K562 (cell line): ENCODE data around the gene ZNF284. TPM values are rescaled to one million over a fixed set of nuclear protein-coding genes. Genes with fewer than 3 reads are reported as not detected.
A peak's percentile ranks its signal among the peaks of the same experiment; 100 is the strongest.

Experiments used
- ATF4 ChIP-seq: fragments of 450-650 bp; formaldehyde crosslinking; IDR thresholded peaks from 2 replicates; pipeline ENCODE4 v1.4.0; 2022; ENCODE audit warnings: mild to moderate bottlenecking, moderate library complexity
- ERF ChIP-seq: fragments of 450-650 bp; formaldehyde crosslinking; IDR thresholded peaks from 2 replicates; pipeline ENCODE4 v1.4.0; 2020; ENCODE audit warnings: mild to moderate bottlenecking, mixed read lengths
- GABPB2 ChIP-seq: fragments of 250-450 bp; sonication (Bioruptor Pico); conservative IDR thresholded peaks from 2 replicates; pipeline ENCODE4 v1.5.1; 2021; ENCODE audit warnings: mild to moderate bottlenecking
- GTF2F1 ChIP-seq: IDR thresholded peaks from 2 replicates; pipeline ENCODE4 v1.6.1; 2011; ENCODE audit warnings: low read depth, low read length, improper control_type of control experiment
- HINFP ChIP-seq: fragments of 450-650 bp; conservative IDR thresholded peaks from 2 replicates; pipeline ENCODE4 v1.6.1; 2016; ENCODE audit warnings: missing genetic modification characterization, low read depth, mild to moderate bottlenecking, control low read depth, missing compliant biosample characterization
- MTA3 ChIP-seq: fragments of 450-650 bp; formaldehyde crosslinking; IDR thresholded peaks from 2 replicates; pipeline ENCODE4 v1.6.1; 2017; ENCODE audit warnings: mild to moderate bottlenecking, borderline replicate concordance
- MYC ChIP-seq, 2 experiments: fragments of 250-450 bp in 1 of 2; sonication (Bioruptor Pico) in 1 of 2; IDR thresholded peaks; 2 replicates each; pipeline versions ENCODE4 v1.5.1 to v1.6.1; 2012 to 2021; ENCODE audit warnings: low read depth in 2 of 2, borderline replicate concordance in 1 of 2, improper control_type of control experiment in 1 of 2, low read length in 1 of 2, mild to moderate bottlenecking in 1 of 2, moderate library complexity in 1 of 2
- NFXL1 ChIP-seq: fragments of 450-650 bp; formaldehyde crosslinking; IDR thresholded peaks from 2 replicates; pipeline ENCODE4 v1.4.0; 2021; ENCODE audit warnings: mild to moderate bottlenecking
- PPARD ChIP-seq: fragments of 250-450 bp; sonication (Bioruptor Pico); IDR thresholded peaks from 2 replicates; pipeline ENCODE4 v1.8.0; 2022; ENCODE audit warnings: inconsistent platforms, mild to moderate bottlenecking, moderate library complexity
- RBM15 ChIP-seq: fragments of 200-400 bp; formaldehyde crosslinking; IDR thresholded peaks from 2 replicates; pipeline ENCODE4 v1.6.1; 2018; ENCODE audit warnings: mild to moderate bottlenecking, low read length, moderate library complexity; ENCODE audit not compliant: insufficient read depth
- SMAD1 ChIP-seq: fragments of 150-350 bp; IDR thresholded peaks from 2 replicates; pipeline ENCODE4 v1.6.1; 2014; ENCODE audit warnings: low read length, low read depth; ENCODE audit not compliant: partially characterized antibody
- SPI1 ChIP-seq: IDR thresholded peaks from 2 replicates; pipeline ENCODE4 v1.6.1; 2011; ENCODE audit warnings: low read depth, low read length, control low read depth, borderline replicate concordance
- STAG1 ChIP-seq: sonication (generic); formaldehyde crosslinking; IDR thresholded peaks from 2 replicates; pipeline ENCODE4 v1.5.0; 2020; ENCODE audit warnings: missing genetic modification reagents, borderline replicate concordance
- TEAD1 ChIP-seq, 2 experiments: fragments of 450-650 bp in 1 of 2; sonication (generic) in 1 of 2; formaldehyde crosslinking; IDR thresholded peaks; 2 replicates each; pipeline versions ENCODE4 v1.4.0 to v1.8.0; 2020 to 2022; ENCODE audit warnings: mild to moderate bottlenecking in 2 of 2, missing genetic modification reagents in 1 of 2
- ZBTB12 ChIP-seq: fragments of 250-450 bp; sonication (Bioruptor Pico); IDR thresholded peaks from 2 replicates; pipeline ENCODE4 v1.4.0; 2020
- ZBTB5 ChIP-seq: fragments of 450-650 bp; IDR thresholded peaks from 2 replicates; pipeline ENCODE4 v1.6.1; 2017; ENCODE audit warnings: antibody characterized with exemption
- ZFX ChIP-seq: sonication (generic); formaldehyde crosslinking; IDR thresholded peaks from 2 replicates; pipeline ENCODE4 v1.8.0; 2022; ENCODE audit warnings: mild to moderate bottlenecking, missing genetic modification reagents, moderate library complexity
- ZNF3 ChIP-seq: fragments of 250-450 bp; sonication (Bioruptor Pico); IDR thresholded peaks from 2 replicates; pipeline ENCODE4 v1.5.0; 2021; ENCODE audit warnings: mild to moderate bottlenecking, moderate library complexity
- ZNF316 ChIP-seq: fragments of 450-650 bp; IDR thresholded peaks from 2 replicates; pipeline ENCODE4 v1.6.1; 2016
- polyA plus RNA-seq, 8 experiments: library from polyadenylated mRNA; depleted of rRNA in 4 of 8; stranded (reverse) in 5 of 8; unstranded in 3 of 8; fragments of >200 nt; fragmentation: Nextera tagmentation in 2 of 8; fragmentation: Illumina TruSeq in 1 of 8; extraction: Ambion mirVana in 2 of 8; extraction: Trizol in 1 of 8; gene quantifications; 2 replicates each; pipeline versions ENCODE4 v1.2.1 to v1.2.3, GENCODE V29; 2011 to 2014; ENCODE audit warnings: inconsistent platforms in 1 of 8, missing spikeins in 1 of 8
- total RNA-seq, 7 experiments: library from RNA; depleted of rRNA in 6 of 7; stranded (reverse); fragments of >200 nt in 6 of 7; fragmentation: Illumina TruSeq in 2 of 7; extraction: Trizol in 2 of 7; gene quantifications; 2 replicates each; pipeline versions ENCODE4 v1.2.1 to v1.2.3, GENCODE V29; 2011 to 2021; ENCODE audit warnings: low replicate concordance in 1 of 7

ZNF284 gene
- total and polyA plus RNA-seq, 9 of the 15 experiments (the other 6 are each of a cell fraction or from before 2014, with no cell fraction given): 0.07 to 0.24 (median 0.20) TPM

GRCh38 chr19:44051650-44052402 lies 20.1 kb upstream of the ZNF284 start, which contains the start of gene ZNF223 (continued):
- no peak for TF ChIP-seq MTA3
- TF ChIP-seq ZNF3: no peak
- TF ChIP-seq GTF2F1: no peak
- TF ChIP-seq ZNF316: no peak
- TF ChIP-seq ATF4 (CRISPR knock-in tag): no peak
- TF ChIP-seq SMAD1: no peak
- TF ChIP-seq STAG1 (CRISPR knock-in tag): no peak
- TF ChIP-seq GABPB2 (CRISPR knock-in tag): no peak
- TF ChIP-seq MYC (IDR thresholded peaks at IDR 0.05; ENCODE audit: low read depth, low read length): no peak
- TF ChIP-seq MYC (CRISPR knock-in tag; IDR thresholded peaks at IDR 0.05; ENCODE audit: borderline replicate concordance, low read depth): no peak
- TF ChIP-seq SPI1: peak; percentile 41; the same call in 1 of the 2 replicates
- 0 out of 4 replicates have a peak, but pooled peaks of 1 of the 2 experiments have one; percentile 44 for TF ChIP-seq TEAD1 (CRISPR knock-in tag; IDR thresholded peaks at IDR 0.05)
- no peak for TF ChIP-seq ZBTB12 (CRISPR knock-in tag)
- TF ChIP-seq ZBTB5: no peak
- no peak for TF ChIP-seq NFXL1
- no peak for TF ChIP-seq HINFP (tag)
- TF ChIP-seq PPARD (CRISPR knock-in tag): no peak
- no peak for TF ChIP-seq RBM15
- no peak for TF ChIP-seq ZFX
- no peak for TF ChIP-seq ERF (CRISPR knock-in tag)
